CD14-positive monocyte (primary cell): Measurements from ENCODE around the gene NSFL1C. TPM values are rescaled to one million over a fixed set of nuclear protein-coding genes. Genes with fewer than 3 reads are reported as not detected.

Source experiments
- DNase-seq, 3 donors: peaks; one replicate each; pipeline ENCODE4 v3.0.0-alpha.2; 2011 to 2022
- H2AFZ ChIP-seq: 2 replicates; pipeline ENCODE4 v1.6.0; 2012; ENCODE audit warnings: mild to moderate bottlenecking, low read depth, low read length, inconsistent platforms; ENCODE audit not compliant: insufficient read depth, poor library complexity, severe bottlenecking
- H3K27ac ChIP-seq, 2 donors: 1 replicate in 1 of 2; 2 replicates in 1 of 2; pipeline ENCODE4 v1.5.1; 2012 to 2013; ENCODE audit warnings: low read length in 2 of 2, control low read depth in 1 of 2, inconsistent platforms in 1 of 2, low read depth in 1 of 2, mild to moderate bottlenecking in 1 of 2
- H3K27me3 ChIP-seq, 2 donors: one replicate each; pipeline versions ENCODE4 v1.6.0 to v1.6.1; 2011 to 2013; ENCODE audit warnings: low read length in 2 of 2; ENCODE audit not compliant: control insufficient read depth in 2 of 2, insufficient read depth in 2 of 2
- H3K36me3 ChIP-seq, 2 donors: replicated peaks in 1 of 2; 1 replicate in 1 of 2; 2 replicates in 1 of 2; pipeline versions ENCODE4 v1.5.1 to v1.6.1; 2012 to 2013; ENCODE audit warnings: low read length in 2 of 2, control low read depth in 1 of 2, inconsistent platforms in 1 of 2, mild to moderate bottlenecking in 1 of 2; ENCODE audit not compliant: insufficient read depth in 2 of 2, control insufficient read depth in 1 of 2
- H3K4me1 ChIP-seq, 2 donors: 1 replicate in 1 of 2; 2 replicates in 1 of 2; pipeline versions ENCODE4 v1.5.1 to v1.6.1; 2012 to 2013; ENCODE audit warnings: low read length in 2 of 2, control low read depth in 1 of 2, inconsistent platforms in 1 of 2, mild to moderate bottlenecking in 1 of 2, moderate library complexity in 1 of 2; ENCODE audit not compliant: insufficient read depth in 2 of 2, control insufficient read depth in 1 of 2
- H3K4me2 ChIP-seq: replicated peaks from 2 replicates; pipeline ENCODE3; 2012; ENCODE audit warnings: low read length, moderate library complexity, mild to moderate bottlenecking; ENCODE audit not compliant: poor library complexity, severe bottlenecking; ENCODE audit errors: extremely low read depth
- H3K4me3 ChIP-seq, 3 experiments: fragments of 200-600 bp in 1 of 3; sonication (generic) in 1 of 3; replicated peaks in 1 of 3; 1 replicate in 2 of 3; 2 replicates in 1 of 3; pipeline ENCODE4 v1.5.1; 2011 to 2013; ENCODE audit warnings: low read length in 3 of 3, mild to moderate bottlenecking in 3 of 3, control low read depth in 2 of 3, low read depth in 2 of 3, inconsistent platforms in 1 of 3, moderate library complexity in 1 of 3
- H3K79me2 ChIP-seq: 2 replicates; pipeline ENCODE4 v1.6.0; 2012; ENCODE audit warnings: mild to moderate bottlenecking, control low read depth, inconsistent platforms, low read length, moderate library complexity; ENCODE audit not compliant: insufficient read depth
- H3K9ac ChIP-seq: 2 replicates; pipeline ENCODE4 v1.6.0; 2017; ENCODE audit warnings: low read length, mild to moderate bottlenecking; ENCODE audit not compliant: insufficient read depth, poor library complexity, severe bottlenecking
- H3K9me3 ChIP-seq, 2 donors: replicated peaks in 1 of 2; 1 replicate in 1 of 2; 2 replicates in 1 of 2; pipeline versions ENCODE4 v1.5.1 to v1.6.1; 2012 to 2013; ENCODE audit warnings: low read length in 2 of 2, control low read depth in 1 of 2; ENCODE audit not compliant: control insufficient read depth in 1 of 2, insufficient read depth in 1 of 2
- H4K20me1 ChIP-seq: 2 replicates; pipeline ENCODE4 v1.6.0; 2012; ENCODE audit warnings: mild to moderate bottlenecking, low read length, control low read depth, moderate library complexity; ENCODE audit not compliant: insufficient read depth
- H3K27ac Mint-ChIP-seq, 7 donors: one replicate each; pipeline ENCODE4 v1.8.0; 2020; ENCODE audit warnings: mild to moderate bottlenecking in 7 of 7, mixed read lengths in 7 of 7, moderate library complexity in 6 of 7, inconsistent platforms in 2 of 7
- H3K27me3 Mint-ChIP-seq, 3 donors: one replicate each; pipeline ENCODE4 v1.8.0; 2021 to 2022; ENCODE audit warnings: low read depth in 3 of 3, mild to moderate bottlenecking in 3 of 3, mixed read lengths in 3 of 3, moderate library complexity in 3 of 3, inconsistent platforms in 1 of 3
- H3K36me3 Mint-ChIP-seq, 2 donors: one replicate each; pipeline ENCODE4 v1.8.0; 2020; ENCODE audit warnings: mixed read lengths in 2 of 2, inconsistent platforms in 1 of 2, mild to moderate bottlenecking in 1 of 2
- H3K4me1 Mint-ChIP-seq: one replicate; pipeline ENCODE4 v1.8.0; 2020; ENCODE audit warnings: mild to moderate bottlenecking, mixed read lengths
- H3K4me3 Mint-ChIP-seq, 2 donors: one replicate each; pipeline ENCODE4 v1.8.0; 2020; ENCODE audit warnings: mild to moderate bottlenecking in 2 of 2, mixed read lengths in 2 of 2, moderate library complexity in 1 of 2
- H3K9me3 Mint-ChIP-seq, 7 donors: one replicate each; pipeline ENCODE4 v1.8.0; 2020 to 2022; ENCODE audit warnings: mixed read lengths in 7 of 7, mild to moderate bottlenecking in 6 of 7, moderate library complexity in 6 of 7, inconsistent platforms in 2 of 7
- WGBS: methylation state at CpG from one replicate; pipeline ENCODE4 v1.1.5; 2013; ENCODE audit warnings: missing lambda C conversion rate; ENCODE audit not compliant: insufficient coverage; 5-methylcytosine and 5-hydroxymethylcytosine counted together
- intact Hi-C, 2 donors: fragments of 100-400 bp; cut with micrococcal nuclease; formaldehyde crosslinking; loops; one replicate each; pipeline versions ENCODE4 v1.15.0 to v1.15.1; 2023
- polyA plus RNA-seq, 3 donors: library from polyadenylated mRNA; depleted of rRNA in 1 of 3; unstranded in 2 of 3; stranded (reverse) in 1 of 3; fragments of 300-500 nt in 2 of 3; fragments of >200 nt in 1 of 3; fragmentation: Illumina TruSeq in 2 of 3; gene quantifications; 1 replicate in 2 of 3; 2 replicates in 1 of 3; pipeline ENCODE4 v1.2.3, GENCODE V29; 2012 to 2021
- TF ChIP-seq, protein P1 (sequence below): fragments of 200-600 bp; IDR thresholded peaks from one replicate; pipeline ENCODE4 v1.8.0; 2022; ENCODE audit warnings: antibody characterized with exemption, mild to moderate bottlenecking

NSFL1C gene
- polyA plus RNA-seq, 3 donors: 52.8 to 80.8 (median 56.8) TPM

DNA sequence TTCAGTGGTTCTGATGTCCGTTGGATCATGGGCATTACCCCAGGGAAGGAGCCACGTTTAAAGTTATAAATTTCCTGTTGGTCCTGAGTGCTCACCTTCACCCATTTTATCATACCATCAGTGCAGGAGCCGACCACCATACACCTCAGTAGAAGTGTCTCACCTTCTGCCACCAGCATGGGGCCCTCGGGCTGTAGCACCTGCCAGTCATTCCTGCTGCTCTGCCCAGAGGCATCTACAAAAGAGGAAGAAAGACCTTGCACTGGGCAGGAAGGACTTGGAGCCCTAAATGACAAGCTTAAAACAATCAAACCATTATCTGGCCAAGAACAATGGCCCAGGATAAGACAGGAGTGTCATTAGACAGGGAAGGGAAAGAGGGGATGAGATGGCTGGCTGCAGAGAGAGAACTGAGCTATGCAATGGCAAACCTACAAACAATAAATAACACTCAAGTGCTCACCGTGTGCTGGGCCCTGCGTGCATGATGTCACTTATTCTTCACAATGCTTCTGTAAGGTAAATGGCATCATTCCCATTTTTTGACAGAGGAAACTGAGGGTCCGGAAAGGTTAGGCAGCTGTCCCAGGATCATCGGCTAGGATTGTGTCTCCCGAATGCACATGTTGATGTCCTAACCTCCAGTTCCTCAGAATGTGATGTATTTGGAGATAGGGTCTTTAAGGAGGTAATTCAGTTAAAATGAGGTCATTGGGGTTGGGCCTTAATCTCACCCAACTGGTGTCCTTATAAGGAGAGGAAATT lies 13.4 kb upstream of the NSFL1C start:
- DNase-seq: no peak
- Histone ChIP-seq H3K36me3 (peaks cover 68 to 91% of the 10 kb centered on the region in 2 donors), H3K4me3 (peak overlapping the region in 1 of 3 experiments; percentile 3), H3K27me3 (no peaks in the 10 kb centered on the region), H3K9ac (no peak overlapping the region), H3K9me3 (no peaks in the 10 kb centered on the region), H3K4me1 (peaks cover 51 to 89% of the 10 kb centered on the region in 2 donors), H3K27ac (peak overlapping the region in 1 of 2 donors; percentile 62), H4K20me1 (peaks cover 100% of the 10 kb centered on the region), H3K4me2 (no peak overlapping the region), H3K79me2 (peaks cover 100% of the 10 kb centered on the region), H2AFZ (no peak overlapping the region)
- Mint-ChIP-seq H3K27ac (peak overlapping the region; percentile 49 to 85 (median 69)), H3K9me3 (peaks cover 0 to 2% (median 0%) of the 10 kb centered on the region in 7 donors), H3K27me3 (peaks cover 0 to 1% (median 0%) of the 10 kb centered on the region in 3 donors), H3K4me3 (no peak overlapping the region), H3K36me3 (peaks cover 84 to 92% of the 10 kb centered on the region in 2 donors), H3K4me1 (peaks cover 90% of the 10 kb centered on the region)
- intact Hi-C loops: no loop called here
- TF ChIP-seq, protein P1, sequence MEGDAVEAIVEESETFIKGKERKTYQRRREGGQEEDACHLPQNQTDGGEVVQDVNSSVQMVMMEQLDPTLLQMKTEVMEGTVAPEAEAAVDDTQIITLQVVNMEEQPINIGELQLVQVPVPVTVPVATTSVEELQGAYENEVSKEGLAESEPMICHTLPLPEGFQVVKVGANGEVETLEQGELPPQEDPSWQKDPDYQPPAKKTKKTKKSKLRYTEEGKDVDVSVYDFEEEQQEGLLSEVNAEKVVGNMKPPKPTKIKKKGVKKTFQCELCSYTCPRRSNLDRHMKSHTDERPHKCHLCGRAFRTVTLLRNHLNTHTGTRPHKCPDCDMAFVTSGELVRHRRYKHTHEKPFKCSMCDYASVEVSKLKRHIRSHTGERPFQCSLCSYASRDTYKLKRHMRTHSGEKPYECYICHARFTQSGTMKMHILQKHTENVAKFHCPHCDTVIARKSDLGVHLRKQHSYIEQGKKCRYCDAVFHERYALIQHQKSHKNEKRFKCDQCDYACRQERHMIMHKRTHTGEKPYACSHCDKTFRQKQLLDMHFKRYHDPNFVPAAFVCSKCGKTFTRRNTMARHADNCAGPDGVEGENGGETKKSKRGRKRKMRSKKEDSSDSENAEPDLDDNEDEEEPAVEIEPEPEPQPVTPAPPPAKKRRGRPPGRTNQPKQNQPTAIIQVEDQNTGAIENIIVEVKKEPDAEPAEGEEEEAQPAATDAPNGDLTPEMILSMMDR: no peak
- WGBS: 69% methylated on average over 5 of the region's 9 CpGs

DNA sequence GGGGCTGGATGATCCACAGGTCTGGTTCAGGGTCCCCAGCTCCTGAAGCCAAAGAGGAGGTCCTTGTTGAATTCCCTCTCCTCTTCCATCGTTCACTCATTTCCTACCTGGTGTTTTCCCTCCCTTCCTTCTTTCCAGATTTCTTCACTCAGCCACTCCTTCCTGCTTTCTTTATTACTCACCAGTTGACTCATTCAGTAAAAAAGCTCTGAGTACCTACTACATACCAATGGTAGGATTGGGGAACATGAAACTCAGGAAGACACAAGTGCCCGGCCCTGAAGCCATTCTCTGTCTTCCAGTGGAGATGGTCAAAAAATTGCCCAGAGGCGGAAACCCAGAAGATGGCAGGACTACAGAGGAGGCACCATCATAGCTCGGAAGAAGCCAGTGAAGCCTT lies 11.9 kb upstream of the NSFL1C start:
- WGBS: 63% methylated on average over 3 of the region's 4 CpGs
- intact Hi-C loops: no loop called here
- Histone ChIP-seq H3K36me3 (peaks cover 75 to 97% of the 10 kb centered on the region in 2 donors), H3K9me3 (no peaks in the 10 kb centered on the region), H3K9ac (no peak overlapping the region), H3K4me2 (no peak overlapping the region), H3K4me1 (peaks cover 53 to 89% of the 10 kb centered on the region in 2 donors), H3K79me2 (peaks cover 100% of the 10 kb centered on the region), H3K27me3 (no peaks in the 10 kb centered on the region), H3K27ac (peak overlapping the region in 1 of 2 donors; percentile 62), H3K4me3 (no peak overlapping the region), H4K20me1 (peaks cover 100% of the 10 kb centered on the region), H2AFZ (no peak overlapping the region)
- TF ChIP-seq, protein P1: no peak
- Mint-ChIP-seq H3K4me1 (peaks cover 88% of the 10 kb centered on the region), H3K27me3 (peaks cover 0 to 3% (median 0%) of the 10 kb centered on the region in 3 donors), H3K27ac (peak overlapping the region; percentile 38 to 81 (median 43)), H3K36me3 (peaks cover 77 to 88% of the 10 kb centered on the region in 2 donors), H3K9me3 (peaks cover 0 to 2% (median 0%) of the 10 kb centered on the region in 7 donors), H3K4me3 (no peak overlapping the region)
- DNase-seq: peak in 2 of 3 donors; percentile 10 to 60
